Uterus (tissue), 2 donors: ENCODE results near the gene DDX51.

Experiments
- CTCF ChIP-seq, 4 experiments: fragments of 200-600 bp in 2 of 4; fragments of 450-650 bp in 2 of 4; sonication (generic) in 2 of 4; IDR thresholded peaks; one replicate each; pipeline ENCODE4 v1.5.1; 2016 to 2019; ENCODE audit warnings: antibody characterized with exemption in 4 of 4, mild to moderate bottlenecking in 2 of 4, moderate library complexity in 1 of 4
- POLR2A ChIP-seq, 2 donors: fragments of 450-650 bp; IDR thresholded peaks; one replicate each; pipeline ENCODE4 v1.6.1; 2016; ENCODE audit warnings: antibody characterized with exemption in 2 of 2, mild to moderate bottlenecking in 1 of 2, moderate library complexity in 1 of 2

GRCh38 chr12:132121283-132121682, 22.8 kb downstream of the DDX51 start:
- TF ChIP-seq CTCF (IDR thresholded peaks at IDR 0.05) (no peak), POLR2A (IDR thresholded peaks at IDR 0.05) (no peak)
